H9 (cell line): ENCODE results near the gene ZBTB45. TPM values are rescaled to one million over a fixed set of nuclear protein-coding genes. Genes with fewer than 3 reads are reported as not detected.

Source experiments
- DNase-seq: peaks from one replicate; pipeline ENCODE4 v3.0.0-alpha.2; 2017
- H2AFZ ChIP-seq: one replicate; pipeline ENCODE4 v1.6.1; 2013; ENCODE audit warnings: mild to moderate bottlenecking, low read length, control low read depth, moderate library complexity
- H2AK5ac ChIP-seq: 2 replicates; pipeline ENCODE4 v1.6.1; 2013; ENCODE audit warnings: low read length, control low read depth, mixed read lengths; ENCODE audit not compliant: insufficient read length
- H2BK120ac ChIP-seq: one replicate; pipeline ENCODE4 v1.6.1; 2013; ENCODE audit warnings: low read depth, mild to moderate bottlenecking, low read length, control low read depth, inconsistent platforms; ENCODE audit not compliant: poor library complexity, severe bottlenecking
- H2BK12ac ChIP-seq: 2 replicates; pipeline ENCODE4 v1.6.1; 2013; ENCODE audit warnings: low read length, control low read depth, mixed read lengths, low read depth; ENCODE audit not compliant: insufficient read length
- H2BK15ac ChIP-seq: 2 replicates; pipeline ENCODE4 v1.6.1; 2013; ENCODE audit warnings: low read depth, low read length, control low read depth
- H2BK20ac ChIP-seq: one replicate; pipeline ENCODE4 v1.6.1; 2013; ENCODE audit warnings: low read depth, mild to moderate bottlenecking, low read length, control low read depth, inconsistent platforms; ENCODE audit not compliant: poor library complexity, severe bottlenecking
- H2BK5ac ChIP-seq: 2 replicates; pipeline ENCODE4 v1.6.1; 2013; ENCODE audit warnings: low read length, control low read depth, mixed read lengths; ENCODE audit not compliant: insufficient read length
- H3K14ac ChIP-seq: 2 replicates; pipeline ENCODE4 v1.6.1; 2013; ENCODE audit warnings: low read length, control low read depth; ENCODE audit not compliant: insufficient read depth
- H3K18ac ChIP-seq: 2 replicates; pipeline ENCODE4 v1.6.1; 2013; ENCODE audit warnings: low read depth, mild to moderate bottlenecking, mixed read lengths, low read length, control low read depth; ENCODE audit not compliant: insufficient read length
- H3K23ac ChIP-seq: 2 replicates; pipeline ENCODE4 v1.6.1; 2013; ENCODE audit warnings: low read length, control low read depth, mixed read lengths, low read depth; ENCODE audit not compliant: insufficient read length
- H3K23me2 ChIP-seq: 2 replicates; pipeline ENCODE4 v1.6.1; 2013; ENCODE audit warnings: low read depth, mild to moderate bottlenecking, mixed read lengths, low read length, control low read depth; ENCODE audit not compliant: insufficient read length, poor library complexity, severe bottlenecking
- H3K27ac ChIP-seq: 2 replicates; pipeline ENCODE4 v1.5.1; 2013; ENCODE audit warnings: low read length, control low read depth, mixed read lengths, low read depth; ENCODE audit not compliant: insufficient read length
- H3K27me3 ChIP-seq: 2 replicates; pipeline ENCODE4 v1.6.1; 2013; ENCODE audit warnings: low read length, control low read depth, inconsistent platforms; ENCODE audit not compliant: insufficient read depth
- H3K4ac ChIP-seq: 2 replicates; pipeline ENCODE4 v1.6.1; 2013; ENCODE audit warnings: low read depth, mild to moderate bottlenecking, control low read depth, inconsistent platforms, low read length, moderate library complexity
- H3K4me1 ChIP-seq: 2 replicates; pipeline ENCODE4 v1.6.1; 2013; ENCODE audit warnings: low read length, control low read depth, inconsistent platforms; ENCODE audit not compliant: insufficient read depth
- H3K4me2 ChIP-seq: 2 replicates; pipeline ENCODE4 v1.6.1; 2013; ENCODE audit warnings: low read length, control low read depth, mixed read lengths; ENCODE audit not compliant: insufficient read length, insufficient read depth
- H3K56ac ChIP-seq: 2 replicates; pipeline ENCODE4 v1.6.1; 2013; ENCODE audit warnings: low read depth, mild to moderate bottlenecking, mixed read lengths, low read length, control low read depth; ENCODE audit not compliant: insufficient read length
- H3K79me1 ChIP-seq: 2 replicates; pipeline ENCODE4 v1.6.1; 2013; ENCODE audit warnings: low read depth, mild to moderate bottlenecking, moderate library complexity, low read length, control low read depth, inconsistent platforms; ENCODE audit not compliant: insufficient read depth, poor library complexity, severe bottlenecking
- H3K79me2 ChIP-seq: 2 replicates; pipeline ENCODE4 v1.6.1; 2013; ENCODE audit warnings: low read length, control low read depth, inconsistent platforms; ENCODE audit not compliant: insufficient read depth
- H3K9ac ChIP-seq: 2 replicates; pipeline ENCODE4 v1.6.1; 2013; ENCODE audit warnings: low read length, control low read depth, mixed read lengths; ENCODE audit not compliant: insufficient read length; ENCODE audit errors: extremely low read depth
- H3K9me3 ChIP-seq: one replicate; pipeline ENCODE4 v1.6.1; 2013; ENCODE audit warnings: low read depth, low read length, inconsistent platforms; ENCODE audit not compliant: control insufficient read depth
- H3T11ph ChIP-seq: one replicate; pipeline ENCODE4 v1.6.1; 2013; ENCODE audit warnings: mild to moderate bottlenecking, low read length, control low read depth, inconsistent platforms
- H4K20me1 ChIP-seq: one replicate; pipeline ENCODE4 v1.6.1; 2013; ENCODE audit not compliant: control insufficient read depth, insufficient read length, insufficient read depth
- H4K5ac ChIP-seq: 2 replicates; pipeline ENCODE4 v1.6.1; 2013; ENCODE audit warnings: low read depth, mild to moderate bottlenecking, mixed read lengths, low read length, control low read depth; ENCODE audit not compliant: insufficient read length
- H4K8ac ChIP-seq: replicated peaks from 2 replicates; pipeline ENCODE4 v1.6.1; 2013; ENCODE audit warnings: low read length, control low read depth, mixed read lengths, low read depth; ENCODE audit not compliant: insufficient read length
- H4K91ac ChIP-seq: 2 replicates; pipeline ENCODE4 v1.6.1; 2013; ENCODE audit warnings: low read depth, mild to moderate bottlenecking, moderate library complexity, mixed read lengths, low read length, control low read depth; ENCODE audit not compliant: insufficient read length
- H3K27ac Mint-ChIP-seq, 3 experiments: 2 replicates in 2 of 3; 3 replicates in 1 of 3; pipeline ENCODE4 v1.8.0; 2020 to 2021; ENCODE audit warnings: mixed read lengths in 3 of 3, mild to moderate bottlenecking in 1 of 3, moderate library complexity in 1 of 3
- H3K27me3 Mint-ChIP-seq: 2 replicates; pipeline ENCODE4 v1.8.0; 2021; ENCODE audit warnings: low read depth, mild to moderate bottlenecking, moderate library complexity, mixed read lengths
- H3K36me3 Mint-ChIP-seq, 3 experiments: 2 replicates in 2 of 3; 3 replicates in 1 of 3; pipeline ENCODE4 v1.8.0; 2020 to 2021; ENCODE audit warnings: low read depth in 3 of 3, mixed read lengths in 3 of 3; ENCODE audit not compliant: insufficient read depth in 1 of 3
- H3K4me1 Mint-ChIP-seq, 2 experiments: 2 replicates each; pipeline ENCODE4 v1.8.0; 2020; ENCODE audit warnings: mixed read lengths in 2 of 2
- H3K4me3 Mint-ChIP-seq, 2 experiments: 2 replicates in 1 of 2; 3 replicates in 1 of 2; pipeline ENCODE4 v1.8.0; 2020 to 2021; ENCODE audit warnings: mild to moderate bottlenecking in 2 of 2, mixed read lengths in 2 of 2, moderate library complexity in 1 of 2
- H3K9me3 Mint-ChIP-seq, 2 experiments: 2 replicates in 1 of 2; 3 replicates in 1 of 2; pipeline ENCODE4 v1.8.0; 2020; ENCODE audit warnings: mild to moderate bottlenecking in 2 of 2, mixed read lengths in 2 of 2, moderate library complexity in 1 of 2
- CTCF ChIP-seq: fragments of 200-600 bp; sonication (generic); conservative IDR thresholded peaks from 3 replicates; pipeline ENCODE4 v1.8.0; 2021; ENCODE audit warnings: antibody characterized with exemption, mild to moderate bottlenecking
- WGBS: extraction: QIAGEN DNeasy Blood & Tissue Kit; methylation state at CpG from one replicate; pipeline ENCODE4 v1.1.7; 2013; ENCODE audit warnings: missing lambda C conversion rate, low lambda C conversion rate, mixed read lengths; ENCODE audit not compliant: insufficient read length; ENCODE audit errors: extremely low coverage; 5-methylcytosine and 5-hydroxymethylcytosine counted together
- total RNA-seq: library from RNA; stranded (reverse); gene quantifications from 2 replicates; pipeline ENCODE4 v1.2.1, GENCODE V29; 2021

ZBTB45 gene
- total RNA-seq, 1 experiment from 2014 or later, result 18.7 TPM

GRCh38 chr19:58475714-58476497, 43.7 kb downstream of the ZBTB45 start, which contains the start of gene ZNF446:
ZNF446 (plus strand) TSS chr19:58476352; CDS start chr19:58477219, 867 bp downstream.
- peak within 1 kb of the TSS; percentile 97 to 98 (median 98); a peak in 6 of 7 replicates for H3K27ac Mint-ChIP-seq
- H3T11ph ChIP-seq, result no peak within 1 kb of the TSS
- H4K20me1 ChIP-seq, result no peaks in the 10 kb centered on the region
- peak within 1 kb of the TSS; percentile 84 for H2AFZ ChIP-seq
- DNase-seq, result peak; percentile 97
- no peak within 1 kb of the TSS for H2BK12ac ChIP-seq
- no peak within 1 kb of the TSS for H3K27ac ChIP-seq
- no peaks in the 10 kb centered on the region for H3K9me3 ChIP-seq
- H3K36me3 Mint-ChIP-seq, result peaks cover under 1 to 20% (median 4%) of the 10 kb centered on the region in 3 experiments; a peak in 6 of 7 replicates
- H3K27me3 ChIP-seq, result no peaks in the 10 kb centered on the region
- no CpG with 5 or more reads among the region's 64 CpGs for WGBS
- H3K56ac ChIP-seq, result no peak within 1 kb of the TSS
- no peaks in the 10 kb centered on the region for H3K4me1 ChIP-seq
- peak within 1 kb of the TSS; percentile 43 for H3K4me2 ChIP-seq
- no peak within 1 kb of the TSS for H4K5ac ChIP-seq
- no peaks in the 10 kb centered on the region; the same call in 1 of the 2 replicates for H3K27me3 Mint-ChIP-seq
- H4K8ac ChIP-seq, result no peak within 1 kb of the TSS
- no peak within 1 kb of the TSS for H4K91ac ChIP-seq
- H2BK120ac ChIP-seq, result no peak within 1 kb of the TSS
- H2BK5ac ChIP-seq, result no peak within 1 kb of the TSS
- H2BK15ac ChIP-seq, result no peak within 1 kb of the TSS
- peaks cover 7% of the 10 kb centered on the region for H3K23me2 ChIP-seq
- no peak within 1 kb of the TSS for H3K4ac ChIP-seq
- peaks cover 9 to 13% of the 10 kb centered on the region in 2 experiments for H3K4me1 Mint-ChIP-seq
- H3K4me3 Mint-ChIP-seq, result peak within 1 kb of the TSS; percentile 88 to 94
- H3K23ac ChIP-seq, result no peak within 1 kb of the TSS
- H3K79me2 ChIP-seq, result no peaks in the 10 kb centered on the region
- H3K9ac ChIP-seq, result peak within 1 kb of the TSS; percentile 27
- TF ChIP-seq CTCF, result no peak
- no peaks in the 10 kb centered on the region for H3K9me3 Mint-ChIP-seq
- peak within 1 kb of the TSS; percentile 74; the same call in 1 of the 2 replicates for H3K14ac ChIP-seq
- no peak within 1 kb of the TSS for H2AK5ac ChIP-seq
- no peaks in the 10 kb centered on the region for H3K79me1 ChIP-seq
- H2BK20ac ChIP-seq, result no peak within 1 kb of the TSS
- H3K18ac ChIP-seq, result peak within 1 kb of the TSS; percentile 70
